ENCODE data around the gene GTF3C1.

- TF ChIP-seq CTCF (conservative IDR thresholded peaks at IDR 0.05), result no peak
- TF ChIP-seq ZFX (IDR thresholded peaks at IDR 0.05), result no peak
Measured at GRCh38 chr16:27476240-27476639, 73.5 kb downstream of the GTF3C1 start.

All from C4-2B (cell line).